HepG2 (cell line): ENCODE measurements around the gene SPRR4.

Source experiments
- CEBPB ChIP-seq: IDR thresholded peaks from 2 replicates; pipeline ENCODE4 v1.6.1; 2011; ENCODE audit warnings: low read depth, low read length, improper control_type of control experiment, borderline replicate concordance
- MAF1 ChIP-seq: sonication (generic); formaldehyde crosslinking; IDR thresholded peaks from 2 replicates; pipeline ENCODE4 v1.5.0; 2020; ENCODE audit warnings: missing genetic modification reagents, borderline replicate concordance
- NR3C1 ChIP-seq: sonication (generic); formaldehyde crosslinking; IDR thresholded peaks from 2 replicates; pipeline ENCODE4 v1.4.0; 2020; ENCODE audit warnings: missing genetic modification reagents
- POLR2A ChIP-seq, 2 experiments: IDR thresholded peaks; 2 replicates each; pipeline ENCODE4 v1.6.1; 2011; ENCODE audit warnings: low read depth in 2 of 2, low read length in 2 of 2, mild to moderate bottlenecking in 1 of 2, moderate library complexity in 1 of 2; ENCODE audit not compliant: insufficient read depth in 1 of 2
- POLR2AphosphoS5 ChIP-seq: IDR thresholded peaks from 2 replicates; pipeline ENCODE4 v1.6.1; 2012; ENCODE audit warnings: low read depth, low read length
- XRCC5 ChIP-seq: fragments of 200-400 bp; formaldehyde crosslinking; optimal IDR thresholded peaks from 2 replicates; pipeline ENCODE3; 2017; ENCODE audit warnings: mild to moderate bottlenecking, low read length
- ZNF567 ChIP-seq: sonication (generic); formaldehyde crosslinking; IDR thresholded peaks from 2 replicates; pipeline ENCODE4 v1.8.1; 2023; ENCODE audit warnings: mild to moderate bottlenecking, missing genetic modification reagents, borderline replicate concordance
- TF ChIP-seq, protein P1 (sequence below): sonication (generic); formaldehyde crosslinking; IDR thresholded peaks from 2 replicates; pipeline ENCODE4 v1.8.1; 2023; ENCODE audit warnings: mild to moderate bottlenecking, inconsistent platforms, moderate library complexity, missing genetic modification reagents, borderline replicate concordance
- TF ChIP-seq, protein P2 (sequence below): IDR thresholded peaks from 2 replicates; pipeline ENCODE4 v1.4.0; 2020; ENCODE audit warnings: mild to moderate bottlenecking, missing genetic modification reagents
- TF ChIP-seq, protein P3 (sequence below): sonication (generic); formaldehyde crosslinking; IDR thresholded peaks from 2 replicates; pipeline ENCODE4 v1.5.0; 2020; ENCODE audit warnings: mild to moderate bottlenecking, missing genetic modification reagents, moderate library complexity

DNA sequence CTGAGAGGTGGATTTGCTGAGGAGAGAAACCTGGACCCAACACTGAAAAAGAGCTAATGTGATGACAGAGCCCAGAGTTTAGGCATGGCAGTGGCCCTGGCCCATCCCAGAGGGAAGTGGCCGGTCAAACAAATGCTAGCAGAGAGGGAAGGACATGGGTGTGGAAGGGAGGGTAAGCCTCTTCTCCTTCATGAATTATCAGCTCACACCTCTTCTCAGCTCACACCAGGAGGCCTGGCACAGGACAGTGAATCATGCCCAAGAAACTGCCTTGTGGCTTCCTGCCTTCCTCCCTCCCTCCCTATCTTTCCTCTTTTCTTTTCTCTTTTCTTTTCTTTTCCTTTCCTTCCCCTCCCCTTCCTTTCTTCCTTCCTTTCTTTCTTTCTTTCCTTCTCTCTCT is 29.8 kb downstream of the SPRR4 start:
- TF ChIP-seq ZNF567 (CRISPR knock-in tag) (no peak), NR3C1 (CRISPR knock-in tag) (no peak), XRCC5 (no peak), MAF1 (CRISPR knock-in tag) (no peak), POLR2A (IDR thresholded peaks at IDR 0.05; ENCODE audit: insufficient read depth in 1 of 2, low read depth in 2 of 2, low read length in 2 of 2) (no peak), CEBPB (no peak), POLR2AphosphoS5 (no peak)
- TF ChIP-seq, protein P1, sequence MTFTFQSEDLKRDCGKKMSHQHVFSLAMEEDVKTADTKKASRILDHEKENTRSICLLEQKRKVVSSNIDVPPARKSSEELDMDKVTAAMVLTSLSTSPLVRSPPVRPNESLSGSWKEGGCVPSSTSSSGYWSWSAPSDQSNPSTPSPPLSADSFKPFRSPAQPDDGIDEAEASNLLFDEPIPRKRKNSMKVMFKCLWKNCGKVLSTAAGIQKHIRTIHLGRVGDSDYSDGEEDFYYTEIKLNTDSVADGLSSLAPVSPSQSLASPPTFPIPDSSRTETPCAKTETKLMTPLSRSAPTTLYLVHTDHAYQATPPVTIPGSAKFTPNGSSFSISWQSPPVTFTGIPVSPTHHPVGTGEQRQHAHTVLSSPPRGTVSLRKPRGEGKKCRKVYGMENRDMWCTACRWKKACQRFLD (CRISPR knock-in tag) = no peak
- TF ChIP-seq, protein P2, sequence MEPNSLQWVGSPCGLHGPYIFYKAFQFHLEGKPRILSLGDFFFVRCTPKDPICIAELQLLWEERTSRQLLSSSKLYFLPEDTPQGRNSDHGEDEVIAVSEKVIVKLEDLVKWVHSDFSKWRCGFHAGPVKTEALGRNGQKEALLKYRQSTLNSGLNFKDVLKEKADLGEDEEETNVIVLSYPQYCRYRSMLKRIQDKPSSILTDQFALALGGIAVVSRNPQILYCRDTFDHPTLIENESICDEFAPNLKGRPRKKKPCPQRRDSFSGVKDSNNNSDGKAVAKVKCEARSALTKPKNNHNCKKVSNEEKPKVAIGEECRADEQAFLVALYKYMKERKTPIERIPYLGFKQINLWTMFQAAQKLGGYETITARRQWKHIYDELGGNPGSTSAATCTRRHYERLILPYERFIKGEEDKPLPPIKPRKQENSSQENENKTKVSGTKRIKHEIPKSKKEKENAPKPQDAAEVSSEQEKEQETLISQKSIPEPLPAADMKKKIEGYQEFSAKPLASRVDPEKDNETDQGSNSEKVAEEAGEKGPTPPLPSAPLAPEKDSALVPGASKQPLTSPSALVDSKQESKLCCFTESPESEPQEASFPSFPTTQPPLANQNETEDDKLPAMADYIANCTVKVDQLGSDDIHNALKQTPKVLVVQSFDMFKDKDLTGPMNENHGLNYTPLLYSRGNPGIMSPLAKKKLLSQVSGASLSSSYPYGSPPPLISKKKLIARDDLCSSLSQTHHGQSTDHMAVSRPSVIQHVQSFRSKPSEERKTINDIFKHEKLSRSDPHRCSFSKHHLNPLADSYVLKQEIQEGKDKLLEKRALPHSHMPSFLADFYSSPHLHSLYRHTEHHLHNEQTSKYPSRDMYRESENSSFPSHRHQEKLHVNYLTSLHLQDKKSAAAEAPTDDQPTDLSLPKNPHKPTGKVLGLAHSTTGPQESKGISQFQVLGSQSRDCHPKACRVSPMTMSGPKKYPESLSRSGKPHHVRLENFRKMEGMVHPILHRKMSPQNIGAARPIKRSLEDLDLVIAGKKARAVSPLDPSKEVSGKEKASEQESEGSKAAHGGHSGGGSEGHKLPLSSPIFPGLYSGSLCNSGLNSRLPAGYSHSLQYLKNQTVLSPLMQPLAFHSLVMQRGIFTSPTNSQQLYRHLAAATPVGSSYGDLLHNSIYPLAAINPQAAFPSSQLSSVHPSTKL (CRISPR knock-in tag) = no peak
- TF ChIP-seq, protein P3, sequence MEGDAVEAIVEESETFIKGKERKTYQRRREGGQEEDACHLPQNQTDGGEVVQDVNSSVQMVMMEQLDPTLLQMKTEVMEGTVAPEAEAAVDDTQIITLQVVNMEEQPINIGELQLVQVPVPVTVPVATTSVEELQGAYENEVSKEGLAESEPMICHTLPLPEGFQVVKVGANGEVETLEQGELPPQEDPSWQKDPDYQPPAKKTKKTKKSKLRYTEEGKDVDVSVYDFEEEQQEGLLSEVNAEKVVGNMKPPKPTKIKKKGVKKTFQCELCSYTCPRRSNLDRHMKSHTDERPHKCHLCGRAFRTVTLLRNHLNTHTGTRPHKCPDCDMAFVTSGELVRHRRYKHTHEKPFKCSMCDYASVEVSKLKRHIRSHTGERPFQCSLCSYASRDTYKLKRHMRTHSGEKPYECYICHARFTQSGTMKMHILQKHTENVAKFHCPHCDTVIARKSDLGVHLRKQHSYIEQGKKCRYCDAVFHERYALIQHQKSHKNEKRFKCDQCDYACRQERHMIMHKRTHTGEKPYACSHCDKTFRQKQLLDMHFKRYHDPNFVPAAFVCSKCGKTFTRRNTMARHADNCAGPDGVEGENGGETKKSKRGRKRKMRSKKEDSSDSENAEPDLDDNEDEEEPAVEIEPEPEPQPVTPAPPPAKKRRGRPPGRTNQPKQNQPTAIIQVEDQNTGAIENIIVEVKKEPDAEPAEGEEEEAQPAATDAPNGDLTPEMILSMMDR (CRISPR knock-in tag) = no peak
